ENCODE data around the gene MED29. TPM values are rescaled to one million over a fixed set of nuclear protein-coding genes. Genes with fewer than 3 reads are reported as not detected.

MED29 gene
- total and polyA plus RNA-seq, 10 of the 15 experiments (the other 5 are each of a cell fraction or from before 2014, with no cell fraction given), result 3.2 to 36.6 (median 22.8) TPM

DNA sequence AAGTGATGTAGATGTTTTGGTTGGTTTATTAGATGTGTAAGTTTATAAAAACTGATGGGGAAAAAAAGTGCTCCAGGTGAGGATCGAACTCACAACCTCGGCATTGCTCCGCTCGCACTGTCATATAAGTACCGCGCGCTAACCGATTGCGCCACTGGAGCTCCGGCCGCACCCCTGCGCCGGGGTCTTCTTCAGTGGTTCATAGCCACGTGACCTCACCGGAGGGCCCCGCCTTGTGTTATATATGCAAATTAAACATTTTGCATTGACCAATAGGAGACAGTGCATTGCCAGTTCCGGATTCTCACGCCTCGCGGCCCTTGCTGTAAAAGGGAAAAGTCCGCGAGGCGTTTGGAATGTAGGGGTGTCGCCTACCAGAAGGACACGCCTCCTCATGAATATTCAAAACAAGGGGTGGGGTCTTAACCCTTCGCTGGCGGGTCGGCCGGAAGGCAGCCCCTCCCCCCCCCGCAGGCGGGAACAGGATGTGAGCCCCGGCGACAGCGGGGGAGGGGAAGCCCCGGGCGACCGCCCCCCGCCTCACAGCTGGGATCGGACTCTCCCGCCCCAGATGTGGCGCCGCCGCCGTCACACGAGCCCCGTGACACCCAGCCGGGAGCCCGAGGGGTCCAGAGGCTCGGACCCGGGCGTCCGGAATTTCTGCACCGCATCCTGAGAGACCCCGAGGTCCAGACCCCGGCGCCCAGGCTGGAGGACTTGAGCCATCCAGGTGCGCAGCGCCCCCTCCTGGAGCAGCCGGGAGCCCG is 21.1 kb downstream of the MED29 start, which contains the start of gene PLEKHG2 (continued):
- TF ChIP-seq, protein P1, sequence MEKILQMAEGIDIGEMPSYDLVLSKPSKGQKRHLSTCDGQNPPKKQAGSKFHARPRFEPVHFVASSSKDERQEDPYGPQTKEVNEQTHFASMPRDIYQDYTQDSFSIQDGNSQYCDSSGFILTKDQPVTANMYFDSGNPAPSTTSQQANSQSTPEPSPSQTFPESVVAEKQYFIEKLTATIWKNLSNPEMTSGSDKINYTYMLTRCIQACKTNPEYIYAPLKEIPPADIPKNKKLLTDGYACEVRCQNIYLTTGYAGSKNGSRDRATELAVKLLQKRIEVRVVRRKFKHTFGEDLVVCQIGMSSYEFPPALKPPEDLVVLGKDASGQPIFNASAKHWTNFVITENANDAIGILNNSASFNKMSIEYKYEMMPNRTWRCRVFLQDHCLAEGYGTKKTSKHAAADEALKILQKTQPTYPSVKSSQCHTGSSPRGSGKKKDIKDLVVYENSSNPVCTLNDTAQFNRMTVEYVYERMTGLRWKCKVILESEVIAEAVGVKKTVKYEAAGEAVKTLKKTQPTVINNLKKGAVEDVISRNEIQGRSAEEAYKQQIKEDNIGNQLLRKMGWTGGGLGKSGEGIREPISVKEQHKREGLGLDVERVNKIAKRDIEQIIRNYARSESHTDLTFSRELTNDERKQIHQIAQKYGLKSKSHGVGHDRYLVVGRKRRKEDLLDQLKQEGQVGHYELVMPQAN (conservative IDR thresholded peaks at IDR 0.05), result peak; percentile 95
- TF ChIP-seq NR2F1 (conservative IDR thresholded peaks at IDR 0.05) (peak; percentile 87), MEF2B (IDR thresholded peaks at IDR 0.05; ENCODE audit: partially characterized antibody, poor library complexity, severe bottlenecking) (peak; percentile 42), RBBP5 (conservative IDR thresholded peaks at IDR 0.05) (no peak), NFXL1 (IDR thresholded peaks at IDR 0.05; ENCODE audit: borderline replicate concordance) (no peak), YBX1 (IDR thresholded peaks at IDR 0.05) (no peak), PML (IDR thresholded peaks at IDR 0.05; ENCODE audit: low read length) (no peak), CBX5 (IDR thresholded peaks at IDR 0.05; ENCODE audit: low read depth) (no peak), EGR1 (IDR thresholded peaks at IDR 0.05; ENCODE audit: borderline replicate concordance in 1 of 2, low read depth in 2 of 2, low read length in 2 of 2) (peak in 1 of 2 experiments; percentile 78; a peak in 2 of 3 replicates), SRF (IDR thresholded peaks at IDR 0.05; ENCODE audit: low read depth in 2 of 2, low read length in 2 of 2) (peak; percentile 81 to 99), JUND (IDR thresholded peaks at IDR 0.05; ENCODE audit: low read depth, low read length) (0 out of 2 replicates have a peak, but pooled peaks have one; percentile 11), MYC (IDR thresholded peaks at IDR 0.05; ENCODE audit: insufficient read depth, insufficient read length, insufficient replicate concordance, low read length, severe bottlenecking) (no peak)
- TF ChIP-seq, protein P2, sequence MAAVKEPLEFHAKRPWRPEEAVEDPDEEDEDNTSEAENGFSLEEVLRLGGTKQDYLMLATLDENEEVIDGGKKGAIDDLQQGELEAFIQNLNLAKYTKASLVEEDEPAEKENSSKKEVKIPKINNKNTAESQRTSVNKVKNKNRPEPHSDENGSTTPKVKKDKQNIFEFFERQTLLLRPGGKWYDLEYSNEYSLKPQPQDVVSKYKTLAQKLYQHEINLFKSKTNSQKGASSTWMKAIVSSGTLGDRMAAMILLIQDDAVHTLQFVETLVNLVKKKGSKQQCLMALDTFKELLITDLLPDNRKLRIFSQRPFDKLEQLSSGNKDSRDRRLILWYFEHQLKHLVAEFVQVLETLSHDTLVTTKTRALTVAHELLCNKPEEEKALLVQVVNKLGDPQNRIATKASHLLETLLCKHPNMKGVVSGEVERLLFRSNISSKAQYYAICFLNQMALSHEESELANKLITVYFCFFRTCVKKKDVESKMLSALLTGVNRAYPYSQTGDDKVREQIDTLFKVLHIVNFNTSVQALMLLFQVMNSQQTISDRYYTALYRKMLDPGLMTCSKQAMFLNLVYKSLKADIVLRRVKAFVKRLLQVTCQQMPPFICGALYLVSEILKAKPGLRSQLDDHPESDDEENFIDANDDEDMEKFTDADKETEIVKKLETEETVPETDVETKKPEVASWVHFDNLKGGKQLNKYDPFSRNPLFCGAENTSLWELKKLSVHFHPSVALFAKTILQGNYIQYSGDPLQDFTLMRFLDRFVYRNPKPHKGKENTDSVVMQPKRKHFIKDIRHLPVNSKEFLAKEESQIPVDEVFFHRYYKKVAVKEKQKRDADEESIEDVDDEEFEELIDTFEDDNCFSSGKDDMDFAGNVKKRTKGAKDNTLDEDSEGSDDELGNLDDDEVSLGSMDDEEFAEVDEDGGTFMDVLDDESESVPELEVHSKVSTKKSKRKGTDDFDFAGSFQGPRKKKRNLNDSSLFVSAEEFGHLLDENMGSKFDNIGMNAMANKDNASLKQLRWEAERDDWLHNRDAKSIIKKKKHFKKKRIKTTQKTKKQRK (IDR thresholded peaks at IDR 0.05; ENCODE audit: low read depth, low read length), result 0 out of 2 replicates have a peak, but pooled peaks have one; percentile 34
- TF ChIP-seq, protein P3, sequence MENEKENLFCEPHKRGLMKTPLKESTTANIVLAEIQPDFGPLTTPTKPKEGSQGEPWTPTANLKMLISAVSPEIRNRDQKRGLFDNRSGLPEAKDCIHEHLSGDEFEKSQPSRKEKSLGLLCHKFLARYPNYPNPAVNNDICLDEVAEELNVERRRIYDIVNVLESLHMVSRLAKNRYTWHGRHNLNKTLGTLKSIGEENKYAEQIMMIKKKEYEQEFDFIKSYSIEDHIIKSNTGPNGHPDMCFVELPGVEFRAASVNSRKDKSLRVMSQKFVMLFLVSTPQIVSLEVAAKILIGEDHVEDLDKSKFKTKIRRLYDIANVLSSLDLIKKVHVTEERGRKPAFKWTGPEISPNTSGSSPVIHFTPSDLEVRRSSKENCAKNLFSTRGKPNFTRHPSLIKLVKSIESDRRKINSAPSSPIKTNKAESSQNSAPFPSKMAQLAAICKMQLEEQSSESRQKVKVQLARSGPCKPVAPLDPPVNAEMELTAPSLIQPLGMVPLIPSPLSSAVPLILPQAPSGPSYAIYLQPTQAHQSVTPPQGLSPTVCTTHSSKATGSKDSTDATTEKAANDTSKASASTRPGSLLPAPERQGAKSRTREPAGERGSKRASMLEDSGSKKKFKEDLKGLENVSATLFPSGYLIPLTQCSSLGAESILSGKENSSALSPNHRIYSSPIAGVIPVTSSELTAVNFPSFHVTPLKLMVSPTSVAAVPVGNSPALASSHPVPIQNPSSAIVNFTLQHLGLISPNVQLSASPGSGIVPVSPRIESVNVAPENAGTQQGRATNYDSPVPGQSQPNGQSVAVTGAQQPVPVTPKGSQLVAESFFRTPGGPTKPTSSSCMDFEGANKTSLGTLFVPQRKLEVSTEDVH (IDR thresholded peaks at IDR 0.05; ENCODE audit: low read depth, partially characterized antibody), result peak; percentile 55
- TF ChIP-seq, protein P4, sequence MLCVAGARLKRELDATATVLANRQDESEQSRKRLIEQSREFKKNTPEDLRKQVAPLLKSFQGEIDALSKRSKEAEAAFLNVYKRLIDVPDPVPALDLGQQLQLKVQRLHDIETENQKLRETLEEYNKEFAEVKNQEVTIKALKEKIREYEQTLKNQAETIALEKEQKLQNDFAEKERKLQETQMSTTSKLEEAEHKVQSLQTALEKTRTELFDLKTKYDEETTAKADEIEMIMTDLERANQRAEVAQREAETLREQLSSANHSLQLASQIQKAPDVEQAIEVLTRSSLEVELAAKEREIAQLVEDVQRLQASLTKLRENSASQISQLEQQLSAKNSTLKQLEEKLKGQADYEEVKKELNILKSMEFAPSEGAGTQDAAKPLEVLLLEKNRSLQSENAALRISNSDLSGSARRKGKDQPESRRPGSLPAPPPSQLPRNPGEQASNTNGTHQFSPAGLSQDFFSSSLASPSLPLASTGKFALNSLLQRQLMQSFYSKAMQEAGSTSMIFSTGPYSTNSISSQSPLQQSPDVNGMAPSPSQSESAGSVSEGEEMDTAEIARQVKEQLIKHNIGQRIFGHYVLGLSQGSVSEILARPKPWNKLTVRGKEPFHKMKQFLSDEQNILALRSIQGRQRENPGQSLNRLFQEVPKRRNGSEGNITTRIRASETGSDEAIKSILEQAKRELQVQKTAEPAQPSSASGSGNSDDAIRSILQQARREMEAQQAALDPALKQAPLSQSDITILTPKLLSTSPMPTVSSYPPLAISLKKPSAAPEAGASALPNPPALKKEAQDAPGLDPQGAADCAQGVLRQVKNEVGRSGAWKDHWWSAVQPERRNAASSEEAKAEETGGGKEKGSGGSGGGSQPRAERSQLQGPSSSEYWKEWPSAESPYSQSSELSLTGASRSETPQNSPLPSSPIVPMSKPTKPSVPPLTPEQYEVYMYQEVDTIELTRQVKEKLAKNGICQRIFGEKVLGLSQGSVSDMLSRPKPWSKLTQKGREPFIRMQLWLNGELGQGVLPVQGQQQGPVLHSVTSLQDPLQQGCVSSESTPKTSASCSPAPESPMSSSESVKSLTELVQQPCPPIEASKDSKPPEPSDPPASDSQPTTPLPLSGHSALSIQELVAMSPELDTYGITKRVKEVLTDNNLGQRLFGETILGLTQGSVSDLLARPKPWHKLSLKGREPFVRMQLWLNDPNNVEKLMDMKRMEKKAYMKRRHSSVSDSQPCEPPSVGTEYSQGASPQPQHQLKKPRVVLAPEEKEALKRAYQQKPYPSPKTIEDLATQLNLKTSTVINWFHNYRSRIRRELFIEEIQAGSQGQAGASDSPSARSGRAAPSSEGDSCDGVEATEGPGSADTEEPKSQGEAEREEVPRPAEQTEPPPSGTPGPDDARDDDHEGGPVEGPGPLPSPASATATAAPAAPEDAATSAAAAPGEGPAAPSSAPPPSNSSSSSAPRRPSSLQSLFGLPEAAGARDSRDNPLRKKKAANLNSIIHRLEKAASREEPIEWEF (IDR thresholded peaks at IDR 0.05; ENCODE audit: insufficient replicate concordance, low read depth, low read length), result no peak

Data from GM12878 (cell line).